H1 (cell line): ENCODE results near the gene SUSD5. TPM values are rescaled to one million over a fixed set of nuclear protein-coding genes. Genes with fewer than 3 reads are reported as not detected.

ENCODE experiments used
- CTCF ChIA-PET: fragments of 300-600 bp; sonication (Branson Sonifier 250); formaldehyde crosslinking; loops from one replicate; lab custom pipeline; 2021; ENCODE audit not compliant: partially characterized antibody; lab: Charles Lee
- POLR2A ChIA-PET: fragments of 300-600 bp; sonication (Branson Sonifier 250); formaldehyde crosslinking; loops from one replicate; lab custom pipeline; 2021; ENCODE audit warnings: inconsistent platforms; ENCODE audit not compliant: partially characterized antibody; lab: Charles Lee
- DNase-seq, 2 experiments: peaks; one replicate each; pipeline versions ENCODE4 v3.0.0 to v3.0.0-alpha.2; 2010 to 2022; ENCODE audit warnings: low spot score in 2 of 2, low read depth in 1 of 2, mixed read lengths in 1 of 2
- FAIRE-seq: peaks from 2 replicates; lab custom pipeline; 2011; peaks lifted over from hg19 to GRCh38; lab: Jason Lieb, UNC
- H2AFZ ChIP-seq: 2 replicates; pipeline ENCODE4 v1.8.1; 2012; ENCODE audit warnings: low read length, inconsistent platforms
- H2AK5ac ChIP-seq: 2 replicates; pipeline ENCODE4 v1.6.1; 2013; ENCODE audit warnings: low read depth, low read length
- H2BK120ac ChIP-seq: replicated peaks from 2 replicates; pipeline ENCODE3; 2013; ENCODE audit warnings: low read depth, low read length, inconsistent platforms
- H2BK12ac ChIP-seq: 2 replicates; pipeline ENCODE4 v1.6.1; 2013; ENCODE audit warnings: low read depth, low read length
- H2BK15ac ChIP-seq: 2 replicates; pipeline ENCODE4 v1.6.1; 2013; ENCODE audit warnings: low read length
- H2BK20ac ChIP-seq: 2 replicates; pipeline ENCODE4 v1.6.1; 2013; ENCODE audit warnings: low read length
- H2BK5ac ChIP-seq: 2 replicates; pipeline ENCODE4 v1.6.1; 2013; ENCODE audit warnings: low read depth, low read length
- H3K14ac ChIP-seq: 2 replicates; pipeline ENCODE4 v1.6.1; 2013; ENCODE audit warnings: inconsistent platforms; ENCODE audit not compliant: insufficient read length
- H3K18ac ChIP-seq: 2 replicates; pipeline ENCODE4 v1.6.1; 2013; ENCODE audit warnings: low read length; ENCODE audit errors: extremely low read depth
- H3K23ac ChIP-seq: 2 replicates; pipeline ENCODE4 v1.6.1; 2013; ENCODE audit warnings: inconsistent platforms; ENCODE audit not compliant: insufficient read length
- H3K23me2 ChIP-seq: 2 replicates; pipeline ENCODE4 v1.6.1; 2013; ENCODE audit warnings: low read depth, low read length
- H3K27ac ChIP-seq: 2 replicates; pipeline ENCODE4 v1.6.1; 2011; ENCODE audit warnings: low read depth, low read length, inconsistent platforms
- H3K27me3 ChIP-seq, 4 experiments: replicated peaks in 1 of 4; 1 replicate in 1 of 4; 2 replicates in 3 of 4; pipeline versions ENCODE4 v1.6.1 to v1.8.1; 2011 to 2013; ENCODE audit warnings: low read length in 3 of 4, mild to moderate bottlenecking in 3 of 4, inconsistent platforms in 2 of 4, mixed read lengths in 2 of 4, moderate library complexity in 1 of 4; ENCODE audit not compliant: control insufficient read depth in 3 of 4, insufficient read depth in 3 of 4; ENCODE audit errors: extremely low read depth in 1 of 4
- H3K36me3 ChIP-seq, 4 experiments: 2 replicates each; pipeline versions ENCODE4 v1.6.1 to v1.8.1; 2011 to 2013; ENCODE audit warnings: mild to moderate bottlenecking in 4 of 4, low read length in 3 of 4, moderate library complexity in 2 of 4, control low read depth in 1 of 4, inconsistent platforms in 1 of 4; ENCODE audit not compliant: insufficient read depth in 4 of 4, control insufficient read depth in 2 of 4
- H3K4ac ChIP-seq: replicated peaks from 2 replicates; pipeline ENCODE3; 2013; ENCODE audit warnings: low read length, low read depth, mixed read lengths, inconsistent platforms; ENCODE audit not compliant: insufficient read length
- H3K4me1 ChIP-seq, 4 experiments: replicated peaks in 1 of 4; 1 replicate in 1 of 4; 2 replicates in 3 of 4; pipeline versions ENCODE4 v1.6.1 to v1.8.1; 2011 to 2013; ENCODE audit warnings: low read length in 3 of 4, inconsistent platforms in 2 of 4, mixed read lengths in 1 of 4; ENCODE audit not compliant: insufficient read depth in 4 of 4, control insufficient read depth in 3 of 4
- H3K4me2 ChIP-seq, 2 experiments: 2 replicates each; pipeline versions ENCODE4 v1.6.1 to v1.8.1; 2011 to 2013; ENCODE audit warnings: low read depth in 2 of 2, low read length in 2 of 2, control low read depth in 1 of 2, inconsistent platforms in 1 of 2, mild to moderate bottlenecking in 1 of 2; ENCODE audit not compliant: insufficient read depth in 1 of 2
- H3K4me3 ChIP-seq, 4 experiments: fragments of 200-600, 300-600 bp in 1 of 4; sonication (generic), shearing (Covaris generic), sonication (Bioruptor Twin) in 1 of 4; 2 replicates each; pipeline versions ENCODE4 v1.5.1 to v1.8.1; 2011 to 2016; ENCODE audit warnings: low read length in 4 of 4, low read depth in 3 of 4, control low read depth in 2 of 4, inconsistent platforms in 2 of 4, mild to moderate bottlenecking in 2 of 4, mixed read lengths in 1 of 4, moderate library complexity in 1 of 4; ENCODE audit not compliant: insufficient read depth in 2 of 4; ENCODE audit errors: extremely low read depth in 1 of 4
- H3K56ac ChIP-seq: replicated peaks from 2 replicates; pipeline ENCODE3; 2013; ENCODE audit warnings: low read depth, mild to moderate bottlenecking, mixed read lengths, low read length, inconsistent platforms; ENCODE audit not compliant: insufficient read length
- H3K79me1 ChIP-seq: 2 replicates; pipeline ENCODE4 v1.6.1; 2013; ENCODE audit warnings: low read depth, low read length, control low read depth
- H3K79me2 ChIP-seq, 2 experiments: 2 replicates each; pipeline versions ENCODE4 v1.6.1 to v1.8.1; 2012 to 2013; ENCODE audit warnings: low read length in 2 of 2, mild to moderate bottlenecking in 2 of 2, inconsistent platforms in 1 of 2; ENCODE audit not compliant: insufficient read depth in 2 of 2, control insufficient read depth in 1 of 2
- H3K9ac ChIP-seq, 4 experiments: replicated peaks in 1 of 4; 1 replicate in 1 of 4; 2 replicates in 3 of 4; pipeline versions ENCODE4 v1.6.1 to v1.8.1; 2011 to 2013; ENCODE audit warnings: low read depth in 3 of 4, low read length in 3 of 4, control low read depth in 2 of 4, mild to moderate bottlenecking in 2 of 4, moderate library complexity in 2 of 4, inconsistent platforms in 1 of 4; ENCODE audit errors: extremely low read depth in 1 of 4
- H3K9me3 ChIP-seq, 2 experiments: 2 replicates each; pipeline versions ENCODE4 v1.6.1 to v1.8.1; 2012 to 2013; ENCODE audit warnings: mild to moderate bottlenecking in 2 of 2, moderate library complexity in 2 of 2, control low read depth in 1 of 2, inconsistent platforms in 1 of 2, low read depth in 1 of 2, low read length in 1 of 2, mixed read lengths in 1 of 2; ENCODE audit not compliant: insufficient read depth in 2 of 2
- H4K20me1 ChIP-seq, 2 experiments: replicated peaks in 1 of 2; 2 replicates each; pipeline versions ENCODE3 to v1.8.1; 2011 to 2013; ENCODE audit warnings: inconsistent platforms in 2 of 2, low read length in 2 of 2, mild to moderate bottlenecking in 1 of 2; ENCODE audit not compliant: insufficient read depth in 2 of 2, control insufficient read depth in 1 of 2
- H4K5ac ChIP-seq: 2 replicates; pipeline ENCODE4 v1.6.1; 2013; ENCODE audit warnings: low read length, low read depth, mixed read lengths, inconsistent platforms; ENCODE audit not compliant: insufficient read length
- H4K8ac ChIP-seq: 2 replicates; pipeline ENCODE4 v1.8.0; 2013; ENCODE audit warnings: mild to moderate bottlenecking, moderate library complexity, low read length, inconsistent platforms; ENCODE audit not compliant: insufficient read depth; ENCODE audit errors: extremely low read depth
- H4K91ac ChIP-seq: replicated peaks from 2 replicates; pipeline ENCODE3; 2013; ENCODE audit warnings: low read length, mixed read lengths, inconsistent platforms; ENCODE audit not compliant: insufficient read length
- BRCA1 ChIP-seq: IDR thresholded peaks from 2 replicates; pipeline ENCODE4 v1.6.1; 2012; ENCODE audit warnings: low read depth, low read length, improper control_type of control experiment
- EGR1 ChIP-seq: IDR thresholded peaks from 2 replicates; pipeline ENCODE4 v1.6.1; 2011; ENCODE audit warnings: low read depth, low read length, borderline replicate concordance
- PHF8 ChIP-seq: fragments of 200-600 bp; sonication (generic); conservative IDR thresholded peaks from 2 replicates; pipeline ENCODE4 v1.7.1; 2012; ENCODE audit warnings: low read depth, mild to moderate bottlenecking, inconsistent platforms, low read length, moderate library complexity
- RXRA ChIP-seq: IDR thresholded peaks from 2 replicates; pipeline ENCODE4 v1.6.1; 2011; ENCODE audit warnings: low read depth, mild to moderate bottlenecking, low read length, moderate library complexity; ENCODE audit not compliant: insufficient read depth
- SP1 ChIP-seq: IDR thresholded peaks from 2 replicates; pipeline ENCODE4 v1.6.1; 2011; ENCODE audit warnings: low read depth, low read length
- SP4 ChIP-seq: IDR thresholded peaks from 2 replicates; pipeline ENCODE4 v1.6.1; 2012; ENCODE audit warnings: low read length, inconsistent platforms
- USF2 ChIP-seq: IDR thresholded peaks from 2 replicates; pipeline ENCODE4 v1.6.1; 2011; ENCODE audit warnings: low read length, improper control_type of control experiment
- WGBS, 2 experiments: shearing (Covaris generic) in 1 of 2; methylation state at CpG; one replicate each; pipeline versions ENCODE4 v1.1.6 to v1.1.7; 2013 to 2015; ENCODE audit warnings: low lambda C conversion rate in 2 of 2, mixed read lengths in 2 of 2, inconsistent platforms in 1 of 2, low coverage in 1 of 2, missing lambda C conversion rate in 1 of 2; ENCODE audit not compliant: insufficient replicate concordance in 2 of 2, insufficient coverage in 1 of 2, insufficient read length in 1 of 2; ENCODE audit errors: extremely low coverage in 1 of 2, missing lambda C conversion rate in 1 of 2; 5-methylcytosine and 5-hydroxymethylcytosine counted together
- polyA plus RNA-seq, 7 experiments: library from polyadenylated mRNA; depleted of rRNA in 3 of 7; stranded (reverse) in 5 of 7; unstranded in 2 of 7; fragments of >200 nt in 5 of 7; fragments of 200-250 nt in 2 of 7; gene quantifications; 1 replicate in 5 of 7; 2 replicates in 1 of 7; 4 replicates in 1 of 7; pipeline versions ENCODE4 v1.2.1 to v1.2.3, GENCODE V29; 2011 to 2013; ENCODE audit warnings: missing spikeins in 2 of 7, mixed read lengths in 2 of 7
- total RNA-seq: library from RNA; stranded (reverse); fragmentation: NEBNext Ultra II Directional; extraction: Animal tissue kit (Norgen Biotek cat#: 25700); gene quantifications from 2 replicates; pipeline ENCODE4 v1.2.1, GENCODE V29; 2021

Gene SUSD5
- total and polyA plus RNA-seq, 2 of the 8 experiments (the other 6 are each of a cell fraction or from before 2014, with no cell fraction given) = 0.92 to 3.3 TPM

- Histone ChIP-seq H3K9me3 (no peaks in the 10 kb centered on the region), H4K91ac (no peak overlapping the region), H2BK15ac (no peak overlapping the region), H3K4me3 (no peak overlapping the region), H3K14ac (no peak overlapping the region), H3K27ac (no peak overlapping the region), H2AK5ac (no peak overlapping the region), H2BK120ac (no peak overlapping the region), H3K4me1 (no peaks in the 10 kb centered on the region), H3K18ac (no peak overlapping the region), H3K79me2 (no peaks in the 10 kb centered on the region), H2BK5ac (no peak overlapping the region), H3K56ac (no peak overlapping the region), H3K27me3 (no peaks in the 10 kb centered on the region), H4K20me1 (no peaks in the 10 kb centered on the region), H3K9ac (no peak overlapping the region), H2BK12ac (no peak overlapping the region), H3K4ac (no peak overlapping the region), H4K8ac (no peak overlapping the region), H2BK20ac (no peak overlapping the region), H3K4me2 (no peak overlapping the region), H3K23ac (no peak overlapping the region), H3K23me2 (no peaks in the 10 kb centered on the region), H2AFZ (no peak overlapping the region), H3K36me3 (no peaks in the 10 kb centered on the region), H4K5ac (no peak overlapping the region), H3K79me1 (no peaks in the 10 kb centered on the region)
- DNase-seq (no peak), FAIRE-seq (no peak)
- TF ChIP-seq EGR1 = no peak
- TF ChIP-seq BRCA1 = no peak
- TF ChIP-seq RXRA = no peak
- TF ChIP-seq USF2 = no peak
- no peak for TF ChIP-seq SP1
- no peak for TF ChIP-seq SP4
- TF ChIP-seq PHF8 = no peak
- ChIA-PET POLR2A (interaction anchor here (0.6 kb wide), 1 partner anchor 32 kb away, joined by 3 read pairs; no protein-coding TSS in a partner anchor), CTCF (interaction anchor here (1.5 kb wide), 1 partner anchor 28 kb away, joined by 3 read pairs; no protein-coding TSS in a partner anchor)
- 91% methylated on average over 3 of the region's 3 CpGs; no CpG with 5 or more reads in 1 of the 2 experiments for WGBS, 2 experiments
Observed at GRCh38 chr3:33159981-33160380, 58.6 kb downstream of the SUSD5 start.
